NCI-H1417 (cell line): Measurements from ENCODE around the gene CHFR.
"Not testable (repeated sequence)": the region's sequence is repeated elsewhere in the genome, so short reads cannot be mapped to it uniquely, and the experiment has no call there.

ENCODE experiments used
- DNase-seq, 3 experiments: peaks; one replicate each; lab custom pipeline; 2025; lab: John Stamatoyannopoulos, UW

Gene CHFR, protein sequence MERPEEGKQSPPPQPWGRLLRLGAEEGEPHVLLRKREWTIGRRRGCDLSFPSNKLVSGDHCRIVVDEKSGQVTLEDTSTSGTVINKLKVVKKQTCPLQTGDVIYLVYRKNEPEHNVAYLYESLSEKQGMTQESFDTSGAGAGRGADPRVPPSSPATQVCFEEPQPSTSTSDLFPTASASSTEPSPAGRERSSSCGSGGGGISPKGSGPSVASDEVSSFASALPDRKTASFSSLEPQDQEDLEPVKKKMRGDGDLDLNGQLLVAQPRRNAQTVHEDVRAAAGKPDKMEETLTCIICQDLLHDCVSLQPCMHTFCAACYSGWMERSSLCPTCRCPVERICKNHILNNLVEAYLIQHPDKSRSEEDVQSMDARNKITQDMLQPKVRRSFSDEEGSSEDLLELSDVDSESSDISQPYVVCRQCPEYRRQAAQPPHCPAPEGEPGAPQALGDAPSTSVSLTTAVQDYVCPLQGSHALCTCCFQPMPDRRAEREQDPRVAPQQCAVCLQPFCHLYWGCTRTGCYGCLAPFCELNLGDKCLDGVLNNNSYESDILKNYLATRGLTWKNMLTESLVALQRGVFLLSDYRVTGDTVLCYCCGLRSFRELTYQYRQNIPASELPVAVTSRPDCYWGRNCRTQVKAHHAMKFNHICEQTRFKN

GRCh38 chr12:132887513-132888351 lies at the start of gene CHFR:
Gene CHFR, minus strand, starts transcription at chr12:132887605. Its CDS starts 277 bp downstream, at chr12:132887328.
- peak; percentile 98 to 99 (median 98) for DNase-seq

GRCh38 chr12:132936921-132937320 lies 49.5 kb upstream of the CHFR start:
- DNase-seq: not testable (repeated sequence)

GRCh38 chr12:132936163-132936562 lies 48.8 kb upstream of the CHFR start:
- no peak for DNase-seq

GRCh38 chr12:132926415-132926833 lies 39.0 kb upstream of the CHFR start:
- no peak for DNase-seq

- DNase-seq: no peak
Measured at GRCh38 chr12:132925597-132926414, 38.4 kb upstream of the CHFR start.

GRCh38 chr12:132924356-132924755 lies 37.0 kb upstream of the CHFR start:
- DNase-seq: no peak

DNA sequence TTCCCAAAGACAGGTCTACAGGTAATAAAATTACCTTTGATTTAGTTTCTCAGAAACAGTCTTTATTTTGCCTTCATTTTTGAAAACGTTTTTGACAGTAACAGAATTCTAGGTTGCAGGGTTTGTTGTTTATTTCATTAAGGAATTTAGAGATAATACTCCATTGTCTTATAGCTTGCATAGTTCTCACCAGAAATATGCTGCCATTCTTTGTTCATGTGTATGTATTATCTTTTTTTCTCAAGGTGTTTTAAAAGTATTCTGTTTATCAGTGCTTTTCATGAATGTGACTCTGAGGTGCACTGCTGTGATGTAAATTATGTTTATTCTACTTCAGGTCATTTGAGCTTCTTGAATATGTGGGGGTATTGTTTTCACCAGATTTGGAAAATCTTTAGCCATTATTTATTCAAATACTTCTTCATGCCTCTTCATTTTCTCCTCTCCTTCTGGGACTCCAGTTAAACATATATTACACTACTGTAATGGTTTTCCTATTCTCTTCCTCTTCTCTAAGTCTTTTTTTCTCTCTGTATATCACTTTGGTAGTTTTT lies 36.0 kb upstream of the CHFR start:
- DNase-seq: no peak

DNA sequence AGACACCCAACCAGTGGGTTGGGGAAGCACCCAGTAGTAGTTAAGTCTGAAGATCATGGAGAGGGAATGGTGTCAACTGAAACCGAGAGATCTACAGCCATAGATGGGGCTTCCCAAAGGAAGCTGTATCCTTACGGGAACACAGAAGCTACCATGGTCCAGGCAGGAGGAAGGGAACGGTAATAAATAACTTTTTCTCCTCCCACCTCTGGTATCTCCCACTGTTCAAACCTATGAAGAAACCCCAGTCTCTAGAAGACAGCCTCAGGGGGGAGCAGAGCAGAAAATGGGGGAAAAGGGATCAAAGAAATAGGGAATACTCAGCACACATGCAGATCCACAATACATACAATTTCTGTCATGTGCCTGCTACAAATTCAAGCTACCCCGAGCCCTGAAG lies 35.3 kb upstream of the CHFR start:
- DNase-seq: no peak

GRCh38 chr12:132921685-132922084 lies 34.3 kb upstream of the CHFR start:
- DNase-seq: no peak

- DNase-seq: no peak
Measured at GRCh38 chr12:132918680-132919079, 31.3 kb upstream of the CHFR start.

DNA sequence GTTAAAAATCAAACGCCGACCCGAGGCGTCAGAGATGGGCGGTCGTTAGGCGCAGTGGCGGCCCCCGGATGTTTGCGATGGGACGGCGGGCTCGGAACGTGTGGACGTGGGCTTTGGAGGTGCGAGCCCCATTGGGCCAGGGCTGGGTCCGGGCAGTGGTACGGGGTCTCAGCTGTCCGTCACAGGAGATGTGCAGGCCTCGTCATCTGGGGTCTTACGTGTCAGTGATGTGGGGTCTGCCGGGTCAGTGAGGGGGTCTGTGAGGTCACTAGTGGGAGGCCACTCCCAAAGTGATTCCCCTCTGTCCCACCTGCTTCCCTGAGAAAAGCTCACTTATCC lies 21.6 kb upstream of the CHFR start:
- DNase-seq: no peak

DNA sequence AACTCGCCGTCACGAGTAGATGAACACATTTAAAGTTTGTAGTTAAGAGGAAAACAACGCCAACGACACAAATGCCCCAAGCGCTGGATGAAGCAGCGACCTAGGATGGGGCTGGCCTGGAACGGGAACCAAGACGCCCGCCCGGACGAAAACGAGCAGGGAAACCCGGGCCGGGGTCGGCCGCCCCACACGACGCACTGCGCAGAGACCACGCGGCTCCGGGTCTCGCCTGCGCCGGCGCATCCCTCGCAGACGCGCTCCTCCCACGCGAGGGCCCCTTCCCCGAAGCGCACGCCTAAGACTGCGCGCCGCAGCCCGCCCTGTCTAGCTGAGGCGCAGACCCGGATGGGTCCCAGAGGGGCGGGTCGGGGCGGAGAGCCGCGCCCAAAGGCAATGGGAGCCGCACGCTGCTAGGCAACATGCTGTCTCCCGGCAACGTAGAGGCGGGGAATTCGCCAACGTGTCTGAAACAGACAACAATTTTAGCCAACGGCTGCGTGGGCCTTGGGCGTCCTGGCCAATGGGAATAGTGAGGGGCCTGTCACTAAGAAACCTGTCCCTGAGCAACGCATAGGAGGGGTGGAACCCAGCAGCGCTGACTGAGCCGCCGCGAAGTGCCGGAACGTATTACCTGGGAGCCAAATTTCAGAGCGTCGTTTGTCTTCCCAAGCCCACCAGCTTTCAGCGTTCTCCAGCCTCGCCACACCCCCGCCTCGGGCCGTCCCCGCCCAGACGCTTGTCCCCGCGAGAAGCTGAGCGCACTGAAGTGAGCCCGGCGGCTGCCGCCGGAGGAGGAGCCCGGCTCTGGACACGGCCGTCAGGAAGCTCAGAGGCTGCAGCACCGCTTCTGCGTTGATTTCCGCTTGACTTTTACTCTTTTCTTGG lies 21.0 kb upstream of the CHFR start:
- DNase-seq: peak; percentile 56 to 99 (median 78)

DNA sequence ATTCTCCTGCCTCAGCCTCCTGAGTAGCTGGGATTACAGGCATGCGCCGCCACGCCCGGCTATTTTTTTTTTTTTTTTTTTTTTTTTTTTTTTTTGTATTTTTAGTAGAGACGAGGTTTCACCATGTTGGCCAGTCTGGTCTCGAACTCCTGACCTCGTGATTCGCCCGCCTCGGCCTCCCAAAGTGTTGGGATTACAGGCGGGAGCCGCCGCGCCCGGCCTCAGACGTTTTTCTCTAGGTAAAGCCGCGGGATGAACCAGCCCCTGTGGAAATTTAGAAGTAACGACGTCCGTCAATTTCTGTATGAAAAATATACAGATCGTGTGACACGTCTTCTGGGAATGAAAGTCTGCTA lies 20.4 kb upstream of the CHFR start:
- DNase-seq: not testable (repeated sequence)

DNA sequence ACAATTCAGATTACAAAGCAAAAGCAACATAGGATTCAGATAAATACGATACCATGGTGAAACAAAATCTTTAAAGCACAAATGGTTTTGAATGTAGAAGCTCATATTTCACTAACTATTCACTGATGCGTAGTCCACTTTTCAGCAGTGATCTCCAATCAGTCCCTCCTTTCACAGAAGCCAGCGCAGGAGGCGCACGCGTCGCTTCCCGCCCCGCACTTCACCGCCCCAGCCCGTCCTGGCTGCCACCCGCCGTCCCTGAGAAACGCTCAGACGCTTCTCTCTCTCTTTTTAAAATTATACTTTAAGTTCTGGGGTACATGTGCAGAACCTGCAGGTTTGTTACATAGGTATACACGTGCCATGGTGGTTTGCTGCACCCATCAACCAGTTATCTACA lies 19.8 kb upstream of the CHFR start:
- no peak for DNase-seq

GRCh38 chr12:132904718-132905328 lies 17.4 kb upstream of the CHFR start:
- DNase-seq: peak in 1 of 3 experiments; percentile 34

DNA sequence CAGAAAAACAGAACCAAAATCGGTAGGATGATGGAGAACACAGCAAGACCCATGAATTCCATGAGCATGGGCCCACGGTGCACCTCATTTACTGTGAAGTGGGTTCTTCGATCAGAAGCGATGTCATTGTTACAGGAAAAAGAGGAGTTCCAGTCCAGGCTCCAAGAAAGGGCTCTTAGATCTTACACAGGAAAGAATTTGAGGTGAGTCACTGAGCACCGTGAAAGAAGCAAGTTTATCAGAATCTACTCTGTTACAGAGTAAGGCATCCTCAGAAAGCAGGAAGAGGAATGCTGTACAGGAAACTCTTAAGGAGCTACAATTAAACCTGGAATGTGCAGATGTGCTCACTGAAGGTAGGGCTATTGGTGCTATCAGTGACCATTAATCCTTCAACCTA lies 11.6 kb upstream of the CHFR start:
- DNase-seq: no peak

GRCh38 chr12:132888852-132889251 lies 1.4 kb upstream of the CHFR start:
- no peak for DNase-seq

GRCh38 chr12:132886529-132887477 lies 602 bp downstream of the CHFR start:
- peak in 2 of 3 experiments; percentile 73 to 74 for DNase-seq

- DNase-seq: no peak
Measured at GRCh38 chr12:132881818-132882217, 5.6 kb downstream of the CHFR start.
